K562 (cell line): Measurements from ENCODE around the gene PHACTR3.

Experiments
- NCOA1 ChIP-seq: fragments of 450-650 bp; IDR thresholded peaks from 2 replicates; pipeline ENCODE4 v1.6.1; 2016; ENCODE audit warnings: low read depth
- POLR2AphosphoS5 ChIP-seq: IDR thresholded peaks from 2 replicates; pipeline ENCODE4 v1.6.1; 2011; ENCODE audit warnings: mild to moderate bottlenecking, low read depth, low read length, moderate library complexity; ENCODE audit not compliant: control insufficient read depth, insufficient read depth
- ZEB2 ChIP-seq: fragments of 450-650 bp; IDR thresholded peaks from 2 replicates; pipeline ENCODE4 v1.6.1; 2016
- TF ChIP-seq, protein P1 (sequence below), 3 experiments: IDR thresholded peaks in 2 of 3; conservative IDR thresholded peaks in 1 of 3; 2 replicates each; pipeline ENCODE4 v1.5.1; 2011 to 2012; ENCODE audit warnings: low read length in 3 of 3, mild to moderate bottlenecking in 3 of 3, control low read depth in 2 of 3, improper control_type of control experiment in 1 of 3, inconsistent platforms in 1 of 3, low read depth in 1 of 3, mixed read lengths in 1 of 3, moderate library complexity in 1 of 3; ENCODE audit not compliant: insufficient read depth in 2 of 3

DNA sequence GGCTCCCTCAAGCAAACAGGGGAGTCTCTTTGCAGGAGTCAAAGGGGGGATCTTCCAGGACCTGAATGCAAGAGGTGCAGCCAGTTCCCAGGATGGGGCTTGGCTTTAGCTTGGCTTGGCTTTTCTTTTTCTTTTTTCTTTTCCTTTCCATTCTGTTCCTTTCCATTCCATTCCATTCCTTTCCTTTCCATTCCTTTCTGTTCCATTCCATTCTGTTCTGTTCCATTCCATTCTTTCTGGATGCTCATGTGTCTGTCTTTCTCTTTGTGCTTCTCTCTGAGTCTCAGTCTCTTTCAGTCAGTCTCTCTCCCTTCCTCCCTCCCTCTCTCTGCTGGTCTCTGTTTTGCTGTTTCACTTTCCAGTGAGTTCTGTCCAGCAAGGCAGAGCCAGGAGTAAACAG, 163.3 kb downstream of the PHACTR3 start:
- TF ChIP-seq NCOA1 (no peak), ZEB2 (no peak), POLR2AphosphoS5 (no peak)
- TF ChIP-seq, protein P1, sequence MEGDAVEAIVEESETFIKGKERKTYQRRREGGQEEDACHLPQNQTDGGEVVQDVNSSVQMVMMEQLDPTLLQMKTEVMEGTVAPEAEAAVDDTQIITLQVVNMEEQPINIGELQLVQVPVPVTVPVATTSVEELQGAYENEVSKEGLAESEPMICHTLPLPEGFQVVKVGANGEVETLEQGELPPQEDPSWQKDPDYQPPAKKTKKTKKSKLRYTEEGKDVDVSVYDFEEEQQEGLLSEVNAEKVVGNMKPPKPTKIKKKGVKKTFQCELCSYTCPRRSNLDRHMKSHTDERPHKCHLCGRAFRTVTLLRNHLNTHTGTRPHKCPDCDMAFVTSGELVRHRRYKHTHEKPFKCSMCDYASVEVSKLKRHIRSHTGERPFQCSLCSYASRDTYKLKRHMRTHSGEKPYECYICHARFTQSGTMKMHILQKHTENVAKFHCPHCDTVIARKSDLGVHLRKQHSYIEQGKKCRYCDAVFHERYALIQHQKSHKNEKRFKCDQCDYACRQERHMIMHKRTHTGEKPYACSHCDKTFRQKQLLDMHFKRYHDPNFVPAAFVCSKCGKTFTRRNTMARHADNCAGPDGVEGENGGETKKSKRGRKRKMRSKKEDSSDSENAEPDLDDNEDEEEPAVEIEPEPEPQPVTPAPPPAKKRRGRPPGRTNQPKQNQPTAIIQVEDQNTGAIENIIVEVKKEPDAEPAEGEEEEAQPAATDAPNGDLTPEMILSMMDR (IDR thresholded peaks at IDR 0.05 in 2 of 3, conservative IDR thresholded peaks at IDR 0.05 in 1 of 3; ENCODE audit: insufficient read depth in 2 of 3, low read depth in 1 of 3, low read length in 3 of 3): no peak
